SK-N-MC (cell line): ENCODE measurements around the gene TCAP.

Source experiments
- DNase-seq: peaks from one replicate; pipeline ENCODE4 v3.0.0-alpha.2; 2011; ENCODE audit warnings: low read depth, low spot score
- H3K27ac ChIP-seq: fragments of 200-600 bp; sonication (generic); 2 replicates; pipeline ENCODE4 v1.5.1; 2016; ENCODE audit warnings: mixed run types
- H3K36me3 ChIP-seq: fragments of 200-600 bp; sonication (generic); 2 replicates; pipeline ENCODE4 v1.6.1; 2017; ENCODE audit warnings: antibody characterized with exemption, low read length, mixed read lengths; ENCODE audit not compliant: insufficient read depth
- H3K4me3 ChIP-seq: fragments of 200-600 bp; sonication (generic); 2 replicates; pipeline ENCODE4 v1.5.1; 2016
- H3K9ac ChIP-seq: fragments of 200-600 bp; sonication (generic); 2 replicates; pipeline ENCODE4 v1.8.0; 2017; ENCODE audit warnings: mixed run types, mixed read lengths; ENCODE audit not compliant: insufficient read length
- H3K9me3 ChIP-seq: fragments of 200-600 bp; sonication (generic); 2 replicates; pipeline ENCODE4 v1.6.1; 2017; ENCODE audit warnings: low read depth, mild to moderate bottlenecking, antibody characterized with exemption, low read length, moderate library complexity, mixed read lengths
- EZH2 ChIP-seq: fragments of 200-600 bp; sonication (generic); IDR thresholded peaks from one replicate; pipeline ENCODE4 v1.6.1; 2017; ENCODE audit warnings: antibody characterized with exemption
- FOXP2 ChIP-seq: optimal IDR thresholded peaks from 2 replicates; pipeline ENCODE3; 2011; ENCODE audit warnings: mild to moderate bottlenecking, moderate library complexity; ENCODE audit not compliant: insufficient read depth; ENCODE audit errors: extremely low read length, control extremely low read depth
- POLR2AphosphoS5 ChIP-seq: IDR thresholded peaks from 2 replicates; pipeline ENCODE4 v1.6.1; 2012; ENCODE audit warnings: mild to moderate bottlenecking, low read depth, low read length, borderline replicate concordance

The TCAP gene

GRCh38 chr17:39677542-39678339 lies 12.6 kb downstream of the TCAP start:
- Histone ChIP-seq H3K4me3 (no peak overlapping the region), H3K9me3 (no peaks in the 10 kb centered on the region), H3K9ac (no peak overlapping the region), H3K36me3 (no peaks in the 10 kb centered on the region), H3K27ac (peak overlapping the region; percentile 46; the same call in 1 of the 2 replicates)
- DNase-seq: no peak
- TF ChIP-seq POLR2AphosphoS5 (no peak), FOXP2 (no peak), EZH2 (no peak)

DNA sequence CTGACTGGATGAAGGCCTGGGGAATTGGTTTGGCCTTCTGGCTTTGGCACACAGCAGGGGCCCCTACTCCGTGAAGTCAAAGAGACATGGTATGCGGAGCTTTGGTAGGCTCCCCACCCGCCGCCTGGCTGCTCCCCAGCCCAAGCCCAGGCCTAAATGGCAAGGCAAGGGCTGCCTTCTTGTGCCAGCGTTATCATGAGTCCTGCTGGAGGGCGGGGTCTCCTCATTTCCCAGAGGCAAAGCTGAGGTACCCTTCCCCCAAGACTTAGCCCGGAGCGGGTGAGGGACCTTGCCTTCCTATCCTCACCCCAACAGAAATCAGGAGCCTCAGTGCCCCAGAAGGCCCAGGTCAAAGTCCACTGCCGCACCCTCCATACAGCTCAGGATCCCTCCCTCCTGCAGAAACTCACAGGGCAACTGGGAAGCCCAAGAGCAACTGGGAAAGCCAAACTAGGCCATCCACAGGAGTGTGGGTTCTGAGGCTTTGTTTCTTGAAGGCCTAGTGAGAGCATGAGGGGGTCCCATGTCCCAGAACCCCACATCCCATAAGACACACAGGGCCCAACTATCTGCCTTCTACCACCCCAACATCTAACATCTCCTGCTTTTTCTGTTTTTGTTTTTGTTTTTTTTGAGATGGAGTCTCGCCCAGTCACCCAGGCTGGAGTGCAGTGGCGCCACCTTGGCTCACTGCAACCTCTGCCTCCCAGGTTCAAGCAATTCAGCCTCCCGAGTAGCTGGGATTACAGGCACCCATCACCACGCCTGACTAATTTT lies 13.4 kb downstream of the TCAP start:
- Histone ChIP-seq H3K27ac (no peak overlapping the region), H3K36me3 (no peaks in the 10 kb centered on the region), H3K4me3 (no peak overlapping the region), H3K9me3 (no peaks in the 10 kb centered on the region), H3K9ac (no peak overlapping the region)
- DNase-seq: no peak
- TF ChIP-seq POLR2AphosphoS5 (no peak), FOXP2 (no peak), EZH2 (no peak)

GRCh38 chr17:39679521-39680192 lies 14.5 kb downstream of the TCAP start:
- H3K9me3 ChIP-seq: no peaks in the 10 kb centered on the region
- no peak overlapping the region for H3K27ac ChIP-seq
- no peaks in the 10 kb centered on the region for H3K36me3 ChIP-seq
- no peak for TF ChIP-seq POLR2AphosphoS5
- TF ChIP-seq FOXP2: no peak
- TF ChIP-seq EZH2: no peak
- no peak for DNase-seq
- H3K4me3 ChIP-seq: no peak overlapping the region
- H3K9ac ChIP-seq: no peak overlapping the region

GRCh38 chr17:39683295-39683939 lies 18.3 kb downstream of the TCAP start:
- TF ChIP-seq EZH2 (no peak), POLR2AphosphoS5 (no peak), FOXP2 (no peak)
- no peaks in the 10 kb centered on the region for H3K9me3 ChIP-seq
- no peak overlapping the region for H3K9ac ChIP-seq
- H3K36me3 ChIP-seq: no peaks in the 10 kb centered on the region
- H3K27ac ChIP-seq: no peak overlapping the region
- DNase-seq: no peak
- no peak overlapping the region for H3K4me3 ChIP-seq

DNA sequence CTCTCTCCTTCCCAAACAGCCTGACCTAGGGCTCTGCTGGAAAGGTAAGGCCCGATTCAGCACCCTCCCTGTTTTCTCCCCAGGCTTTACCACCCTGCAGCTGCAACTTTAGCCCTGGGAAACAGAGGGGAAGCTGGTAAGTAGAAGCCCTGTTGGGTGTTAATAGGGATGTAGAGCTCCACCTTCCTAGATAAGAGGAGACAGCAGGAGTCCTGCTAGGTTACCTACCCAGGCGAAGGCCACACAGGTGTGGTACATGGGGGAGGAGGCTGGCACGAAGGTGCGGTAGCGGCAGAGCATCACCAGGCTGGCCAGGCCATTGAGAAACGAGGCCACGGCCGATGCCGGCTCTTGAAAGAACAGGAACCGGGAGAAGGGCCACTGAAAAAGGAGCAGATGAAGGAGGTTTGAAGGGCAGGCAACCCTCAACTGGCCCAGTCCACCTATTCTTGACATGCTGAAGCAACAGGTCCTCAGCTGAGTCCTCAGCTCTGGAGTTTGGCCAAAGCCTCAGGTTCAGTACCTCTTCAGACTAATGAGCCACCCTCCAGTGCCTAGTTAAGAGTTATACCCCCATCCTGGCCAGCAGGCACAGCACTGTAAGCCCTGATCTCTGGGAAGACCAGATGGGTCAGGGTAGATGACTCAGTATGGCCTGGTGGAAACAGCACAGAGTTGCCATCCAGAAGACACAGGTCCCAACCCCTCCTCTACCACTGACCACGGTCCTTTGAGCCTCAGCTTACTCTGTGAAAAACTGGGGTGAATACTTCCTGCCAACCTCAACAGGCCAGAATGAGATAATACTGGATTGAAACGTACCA lies 19.4 kb downstream of the TCAP start:
- Histone ChIP-seq H3K4me3 (no peak overlapping the region), H3K9ac (no peak overlapping the region), H3K27ac (no peak overlapping the region), H3K36me3 (no peaks in the 10 kb centered on the region), H3K9me3 (no peaks in the 10 kb centered on the region)
- TF ChIP-seq POLR2AphosphoS5: no peak
- no peak for DNase-seq

DNA sequence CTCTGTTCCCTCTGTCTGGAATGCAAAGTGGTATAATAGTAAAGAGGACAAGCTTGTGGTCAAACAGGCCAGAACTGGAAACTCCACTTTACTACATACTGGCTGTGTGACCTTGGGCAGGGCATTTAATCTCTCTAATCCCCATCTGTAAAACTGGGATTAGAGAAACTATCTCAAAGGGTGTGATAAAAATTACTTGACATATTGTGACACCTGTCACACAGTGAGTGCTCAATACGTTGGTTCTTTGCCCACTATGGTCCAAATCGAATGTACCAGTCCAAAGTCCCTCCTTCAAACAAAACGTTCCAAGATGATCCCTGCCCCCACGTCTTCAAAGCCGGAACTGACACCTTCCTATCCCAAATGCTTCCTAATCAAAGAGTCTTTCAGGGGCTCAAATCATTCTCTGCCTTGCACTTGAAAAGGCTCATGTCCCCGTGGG lies 22.0 kb downstream of the TCAP start:
- no peak for TF ChIP-seq POLR2AphosphoS5
- TF ChIP-seq EZH2: no peak
- TF ChIP-seq FOXP2: no peak
- no peak for DNase-seq
- Histone ChIP-seq H3K9me3 (no peaks in the 10 kb centered on the region), H3K27ac (peak overlapping the region; percentile 98), H3K36me3 (no peaks in the 10 kb centered on the region), H3K4me3 (peak overlapping the region; percentile 96), H3K9ac (peak overlapping the region; percentile 86)

DNA sequence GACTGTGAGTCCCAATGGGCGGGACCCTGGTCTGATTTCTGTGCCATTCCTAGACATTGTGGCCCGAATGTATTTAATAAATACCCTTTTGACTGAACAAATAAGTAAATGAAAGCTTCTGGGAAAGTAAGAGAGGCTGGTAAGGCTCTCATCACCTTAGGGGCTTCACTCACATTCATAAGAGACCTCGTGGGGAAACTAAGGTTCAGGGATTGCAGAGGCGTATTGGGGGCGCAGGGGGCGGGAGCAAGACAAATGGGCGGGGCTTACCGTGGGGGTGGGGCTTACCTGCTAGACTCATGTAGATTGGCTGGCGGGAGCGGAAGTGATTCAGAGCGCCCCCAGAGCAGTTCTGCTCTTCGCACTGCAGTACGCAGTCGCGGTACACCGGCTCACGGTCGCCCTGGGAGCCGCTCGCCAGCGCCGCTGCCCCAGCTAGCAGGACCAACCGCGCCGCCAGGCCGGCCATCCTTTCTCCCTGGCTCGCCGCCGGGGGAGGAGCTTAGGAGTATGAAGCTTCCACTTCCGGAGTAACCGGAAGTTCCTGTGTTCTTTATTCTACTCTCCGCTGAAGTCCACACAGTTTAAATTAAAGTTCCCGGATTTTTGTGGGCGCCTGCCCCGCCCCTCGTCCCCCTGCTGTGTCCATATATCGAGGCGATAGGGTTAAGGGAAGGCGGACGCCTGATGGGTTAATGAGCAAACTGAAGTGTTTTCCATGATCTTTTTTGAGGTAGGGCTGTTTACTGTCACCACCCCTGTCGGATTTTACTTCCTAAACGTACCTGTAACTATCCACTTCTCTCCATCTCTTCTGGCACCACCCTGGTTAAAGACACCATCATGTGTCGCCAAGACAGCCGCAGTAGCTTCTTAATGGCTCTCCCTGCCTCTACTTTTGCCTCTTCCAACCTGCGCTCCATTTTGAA lies 22.7 kb downstream of the TCAP start, which contains the start of gene PGAP3:
Gene PGAP3, minus strand, starts transcription at position 512 of the 929 bp plus-strand sequence. Its CDS starts 43 bp downstream, at position 469.
- DNase-seq: peak; percentile 73
- Histone ChIP-seq H3K9ac (peak within 1 kb of the TSS; percentile 86), H3K27ac (peak within 1 kb of the TSS; percentile 98), H3K9me3 (no peaks in the 10 kb centered on the region), H3K4me3 (peak within 1 kb of the TSS; percentile 96), H3K36me3 (no peaks in the 10 kb centered on the region)
- TF ChIP-seq FOXP2 (no peak), POLR2AphosphoS5 (peak; percentile 48; the same call in 1 of the 2 replicates)
